Stimulated activated CD4-positive, alpha-beta T cell treated with anti-CD3 and anti-CD28 coated beads, Interleukin-12 subunit alpha, Interleukin-12 subunit beta, amount 100 ng/mL, for 4 hours (primary cell): Measurements from ENCODE around the gene KLB.

ENCODE experiments used
- DNase-seq: peaks from one replicate; pipeline ENCODE4 v3.0.0-alpha.2; 2020

Gene KLB

GRCh38 chr4:39466747-39467146 lies 60.0 kb downstream of the KLB start:
- no peak for DNase-seq

GRCh38 chr4:39467464-39467863 lies 60.7 kb downstream of the KLB start:
- DNase-seq = no peak

- DNase-seq = no peak
These were observed 62.8 kb downstream of the KLB start for GRCh38 chr4:39469429-39470077.

- no peak for DNase-seq
These were observed 63.7 kb downstream of the KLB start for GRCh38 chr4:39470402-39470801.

GRCh38 chr4:39472396-39472795 lies 65.7 kb downstream of the KLB start:
- DNase-seq = no peak

- no peak for DNase-seq
These were observed 69.6 kb downstream of the KLB start for GRCh38 chr4:39476187-39476895.

GRCh38 chr4:39480251-39480650 lies 73.5 kb downstream of the KLB start:
- DNase-seq = no peak

GRCh38 chr4:39480902-39481695 lies 74.4 kb downstream of the KLB start:
- no peak for DNase-seq

GRCh38 chr4:39484582-39485272 lies 78.0 kb downstream of the KLB start:
- DNase-seq = no peak

- DNase-seq = no peak
These were observed 79.6 kb downstream of the KLB start for GRCh38 chr4:39486221-39486804.

GRCh38 chr4:39490322-39490721 lies 83.6 kb downstream of the KLB start:
- DNase-seq = no peak

- no peak for DNase-seq
These were observed 87.6 kb downstream of the KLB start for GRCh38 chr4:39494354-39494753.

- DNase-seq = no peak
These were observed 88.9 kb downstream of the KLB start for GRCh38 chr4:39495446-39496213.

GRCh38 chr4:39497909-39498726 lies 91.4 kb downstream of the KLB start:
- DNase-seq = no peak

GRCh38 chr4:39498727-39499020 lies 91.9 kb downstream of the KLB start:
- DNase-seq = no peak
